ENCODE results near the gene PELI3.
"Not testable (repeated sequence)": the region's sequence is repeated elsewhere in the genome, so short reads cannot be mapped to it uniquely, and the experiment has no call there.

Gene PELI3

GRCh38 chr11:66457826-66458225, 8.9 kb upstream of the PELI3 start:
- H3K4me3 ChIP-seq (ENCODE audit: low read depth, low read length): no peak overlapping the region
- TF ChIP-seq MYC (IDR thresholded peaks at IDR 0.05; ENCODE audit: low read depth, low read length) (0 out of 2 replicates have a peak, but pooled peaks have one; percentile 12), POLR2A (IDR thresholded peaks at IDR 0.05; ENCODE audit: extremely low read depth, insufficient read length) (no peak)
- DNase-seq (ENCODE audit: low read depth): peak; percentile 75

GRCh38 chr11:66459138-66459778, 7.4 kb upstream of the PELI3 start:
- TF ChIP-seq CTCF (IDR thresholded peaks at IDR 0.05; ENCODE audit: low read depth, low read length) (no peak), POLR2A (IDR thresholded peaks at IDR 0.05; ENCODE audit: extremely low read depth, insufficient read length) (no peak), MAX (IDR thresholded peaks at IDR 0.05; ENCODE audit: low read depth, low read length) (no peak), MYC (IDR thresholded peaks at IDR 0.05; ENCODE audit: low read depth, low read length) (no peak)
- no peak overlapping the region for H3K4me3 ChIP-seq (ENCODE audit: low read depth, low read length)
- DNase-seq (ENCODE audit: low read depth): peak; percentile 62

GRCh38 chr11:66462010-66462409, 4.7 kb upstream of the PELI3 start:
- TF ChIP-seq CTCF (IDR thresholded peaks at IDR 0.05; ENCODE audit: low read depth, low read length) (no peak), MYC (IDR thresholded peaks at IDR 0.05; ENCODE audit: low read depth, low read length) (no peak)
- H3K4me3 ChIP-seq (ENCODE audit: low read depth, low read length): no peak overlapping the region
- DNase-seq (ENCODE audit: low read depth): no peak

- peak; percentile 29 for DNase-seq (ENCODE audit: low read depth)
- TF ChIP-seq MYC (IDR thresholded peaks at IDR 0.05; ENCODE audit: low read depth, low read length): no peak
- no peak for TF ChIP-seq POLR2A (IDR thresholded peaks at IDR 0.05; ENCODE audit: extremely low read depth, insufficient read length)
- TF ChIP-seq MAX (IDR thresholded peaks at IDR 0.05; ENCODE audit: low read depth, low read length): no peak
- H3K4me3 ChIP-seq (ENCODE audit: low read depth, low read length): no peak overlapping the region
Measured at GRCh38 chr11:66462911-66463310, 3.8 kb upstream of the PELI3 start.

- not testable (repeated sequence) for H3K4me3 ChIP-seq (ENCODE audit: low read depth, low read length); DNase-seq (ENCODE audit: low read depth)
Measured at GRCh38 chr11:66464116-66464515, 2.6 kb upstream of the PELI3 start.

- TF ChIP-seq MYC (IDR thresholded peaks at IDR 0.05; ENCODE audit: low read depth, low read length) (no peak), MAX (IDR thresholded peaks at IDR 0.05; ENCODE audit: low read depth, low read length) (no peak), POLR2A (IDR thresholded peaks at IDR 0.05; ENCODE audit: extremely low read depth, insufficient read length) (no peak), CTCF (IDR thresholded peaks at IDR 0.05; ENCODE audit: low read depth, low read length) (no peak)
- peak overlapping the region; percentile 47 for H3K4me3 ChIP-seq (ENCODE audit: low read depth, low read length)
Measured at GRCh38 chr11:66464916-66465315, 1.8 kb upstream of the PELI3 start.

GRCh38 chr11:66465373-66466224, 1.1 kb upstream of the PELI3 start:
- DNase-seq (ENCODE audit: low read depth): peak; percentile 89
- peak overlapping the region; percentile 47 for H3K4me3 ChIP-seq (ENCODE audit: low read depth, low read length)
- TF ChIP-seq MYC (IDR thresholded peaks at IDR 0.05; ENCODE audit: low read depth, low read length) (peak; percentile 47), MAX (IDR thresholded peaks at IDR 0.05; ENCODE audit: low read depth, low read length) (peak; percentile 29; the same call in 1 of the 2 replicates), POLR2A (IDR thresholded peaks at IDR 0.05; ENCODE audit: extremely low read depth, insufficient read length) (peak; percentile 11), CTCF (IDR thresholded peaks at IDR 0.05; ENCODE audit: low read depth, low read length) (no peak)

More at GRCh38 chr11:66464916-66465315, 1.8 kb upstream of the PELI3 start:
- DNase-seq (ENCODE audit: low read depth): no peak

Measured in NB4 (cell line).